Neural cell (in vitro differentiated cells): ENCODE results near the gene VPS37C.

Experiments used
- CTCF ChIP-seq: fragments of 450-650 bp; IDR thresholded peaks from 2 replicates; pipeline ENCODE4 v1.5.1; 2014; ENCODE audit warnings: antibody characterized with exemption, mild to moderate bottlenecking, moderate library complexity; ENCODE audit not compliant: poor library complexity, severe bottlenecking
- EP300 ChIP-seq: fragments of 450-650 bp; conservative IDR thresholded peaks from 2 replicates; pipeline ENCODE4 v1.6.1; 2014; ENCODE audit warnings: antibody characterized with exemption, mild to moderate bottlenecking, moderate library complexity; ENCODE audit not compliant: poor library complexity, severe bottlenecking
- EZH2 ChIP-seq: fragments of 200-600, 300-800 bp; shearing (Covaris generic), sonication (generic); IDR thresholded peaks from 2 replicates; pipeline ENCODE4 v1.6.1; 2014; ENCODE audit warnings: antibody characterized with exemption, low read length, borderline replicate concordance, mild to moderate bottlenecking; ENCODE audit not compliant: insufficient read depth, poor library complexity, severe bottlenecking
- MXI1 ChIP-seq: fragments of 450-650 bp; conservative IDR thresholded peaks from 2 replicates; pipeline ENCODE4 v1.6.1; 2014; ENCODE audit warnings: antibody characterized with exemption, mild to moderate bottlenecking; ENCODE audit not compliant: poor library complexity, severe bottlenecking
- POLR2AphosphoS5 ChIP-seq: IDR thresholded peaks from 2 replicates; pipeline ENCODE4 v1.6.1; 2012
- RAD21 ChIP-seq: fragments of 450-650 bp; conservative IDR thresholded peaks from 2 replicates; pipeline ENCODE4 v1.6.1; 2014; ENCODE audit warnings: antibody characterized with exemption, mild to moderate bottlenecking, moderate library complexity
- REST ChIP-seq: IDR thresholded peaks from 2 replicates; pipeline ENCODE4 v1.6.1; 2012; ENCODE audit warnings: borderline replicate concordance
- SMC3 ChIP-seq: fragments of 450-650 bp; conservative IDR thresholded peaks from 2 replicates; pipeline ENCODE4 v1.6.1; 2014; ENCODE audit warnings: antibody characterized with exemption, mild to moderate bottlenecking, moderate library complexity; ENCODE audit not compliant: poor library complexity
- TAF1 ChIP-seq: IDR thresholded peaks from 2 replicates; pipeline ENCODE4 v1.6.1; 2012; ENCODE audit warnings: low read depth

GRCh38 chr11:61089806-61090491 lies 71.3 kb downstream of the VPS37C start:
- no peak for TF ChIP-seq TAF1
- TF ChIP-seq EP300, result no peak
- TF ChIP-seq CTCF, result no peak
- no peak for TF ChIP-seq REST
- TF ChIP-seq EZH2, result no peak
- TF ChIP-seq POLR2AphosphoS5, result no peak
- no peak for TF ChIP-seq MXI1
- no peak for TF ChIP-seq SMC3
- no peak for TF ChIP-seq RAD21
